Stimulated activated CD4-positive, alpha-beta T cell treated with anti-CD3 and anti-CD28 coated beads, Interleukin-15, amount 100 ng/mL, for 48 hours (primary cell): ENCODE measurements around the gene VSIG10L.

Source experiments
- DNase-seq, 2 donors: peaks; one replicate each; pipeline ENCODE4 v3.0.0-alpha.2; 2020; ENCODE audit warnings: low read depth in 2 of 2

The VSIG10L gene

GRCh38 chr19:51338563-51339312 lies 3.2 kb downstream of the VSIG10L start:
- peak; percentile 77 to 89 for DNase-seq

- no peak for DNase-seq
These were observed 3.9 kb downstream of the VSIG10L start for GRCh38 chr19:51337861-51338562.

GRCh38 chr19:51337141-51337860 lies 4.6 kb downstream of the VSIG10L start:
- no peak for DNase-seq

GRCh38 chr19:51333836-51334460 lies 8.0 kb downstream of the VSIG10L start:
- no peak for DNase-seq

GRCh38 chr19:51331716-51332115 lies 10.2 kb downstream of the VSIG10L start:
- no peak for DNase-seq

- no peak for DNase-seq
These were observed 10.7 kb downstream of the VSIG10L start for GRCh38 chr19:51331193-51331592.

GRCh38 chr19:51330366-51330765 lies 11.6 kb downstream of the VSIG10L start:
- DNase-seq: no peak

- no peak for DNase-seq
These were observed 12.5 kb downstream of the VSIG10L start for GRCh38 chr19:51329411-51329810.

GRCh38 chr19:51327066-51328001 lies 14.6 kb downstream of the VSIG10L start:
- DNase-seq: peak; percentile 44 to 55

- no peak for DNase-seq
These were observed 15.5 kb downstream of the VSIG10L start for GRCh38 chr19:51326216-51327065.

- no peak for DNase-seq
These were observed 16.6 kb downstream of the VSIG10L start for GRCh38 chr19:51325161-51325976.

- DNase-seq: no peak
These were observed 17.8 kb downstream of the VSIG10L start for GRCh38 chr19:51324167-51324481.

- DNase-seq: no peak
These were observed 18.3 kb downstream of the VSIG10L start for GRCh38 chr19:51323481-51324166.

- DNase-seq: no peak
These were observed 20.1 kb downstream of the VSIG10L start for GRCh38 chr19:51321799-51322198.

GRCh38 chr19:51320280-51320657 lies 21.7 kb downstream of the VSIG10L start:
- DNase-seq: no peak

GRCh38 chr19:51319649-51320279 lies 22.2 kb downstream of the VSIG10L start:
- no peak for DNase-seq

- no peak for DNase-seq
These were observed 23.0 kb downstream of the VSIG10L start for GRCh38 chr19:51318687-51319648.
